HG03108 (cell line): ENCODE results near the gene RPL14.
"Not testable (repeated sequence)": the region's sequence is repeated elsewhere in the genome, so short reads cannot be mapped to it uniquely, and the experiment has no call there.

ENCODE experiments used
- ATAC-seq: cut with Tn5 transposase; IDR thresholded peaks from one replicate; pipeline ENCODE4 v1.9.1; 2021; ENCODE audit warnings: moderate library complexity; ENCODE audit not compliant: unreplicated experiment

Gene RPL14

DNA sequence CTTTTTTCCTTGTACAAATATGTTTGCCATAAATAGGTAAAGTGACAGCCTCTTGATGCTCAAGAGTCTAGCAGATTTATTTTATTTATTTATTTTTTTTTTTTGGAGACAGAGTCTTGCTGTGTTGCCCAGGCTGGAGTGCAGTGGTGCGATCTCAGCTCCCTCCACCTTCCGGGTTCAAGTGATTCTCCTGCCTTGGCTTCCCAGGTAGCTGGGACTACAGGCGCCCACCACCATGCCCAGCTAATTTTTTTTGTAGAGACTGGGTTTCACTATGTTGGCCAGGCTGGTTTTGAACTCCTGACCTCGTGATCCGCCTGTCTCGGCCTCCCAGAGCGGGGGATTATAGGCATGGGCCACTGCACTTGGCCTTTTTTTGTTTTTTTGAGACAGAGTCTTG, 5.7 kb downstream of the RPL14 start:
- not testable (repeated sequence) for ATAC-seq

DNA sequence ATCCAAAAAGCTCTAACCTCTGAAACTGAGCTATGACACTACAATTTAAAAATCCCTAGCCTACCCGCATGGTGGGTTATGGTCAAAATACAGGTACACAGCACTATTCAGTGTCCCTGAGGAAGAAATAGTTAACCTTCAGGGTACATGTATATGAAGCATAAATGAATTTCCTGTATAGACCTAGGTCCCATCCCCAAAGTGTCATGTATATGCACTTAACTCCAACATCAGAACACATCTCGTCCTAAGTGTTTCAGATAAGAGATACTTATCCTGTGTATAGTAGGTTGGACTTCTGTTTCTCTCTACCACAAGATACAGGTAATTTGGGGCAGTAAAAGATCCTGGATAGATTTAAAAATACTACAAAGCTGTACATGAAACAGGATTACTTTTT, 6.4 kb downstream of the RPL14 start:
- no peak for ATAC-seq

DNA sequence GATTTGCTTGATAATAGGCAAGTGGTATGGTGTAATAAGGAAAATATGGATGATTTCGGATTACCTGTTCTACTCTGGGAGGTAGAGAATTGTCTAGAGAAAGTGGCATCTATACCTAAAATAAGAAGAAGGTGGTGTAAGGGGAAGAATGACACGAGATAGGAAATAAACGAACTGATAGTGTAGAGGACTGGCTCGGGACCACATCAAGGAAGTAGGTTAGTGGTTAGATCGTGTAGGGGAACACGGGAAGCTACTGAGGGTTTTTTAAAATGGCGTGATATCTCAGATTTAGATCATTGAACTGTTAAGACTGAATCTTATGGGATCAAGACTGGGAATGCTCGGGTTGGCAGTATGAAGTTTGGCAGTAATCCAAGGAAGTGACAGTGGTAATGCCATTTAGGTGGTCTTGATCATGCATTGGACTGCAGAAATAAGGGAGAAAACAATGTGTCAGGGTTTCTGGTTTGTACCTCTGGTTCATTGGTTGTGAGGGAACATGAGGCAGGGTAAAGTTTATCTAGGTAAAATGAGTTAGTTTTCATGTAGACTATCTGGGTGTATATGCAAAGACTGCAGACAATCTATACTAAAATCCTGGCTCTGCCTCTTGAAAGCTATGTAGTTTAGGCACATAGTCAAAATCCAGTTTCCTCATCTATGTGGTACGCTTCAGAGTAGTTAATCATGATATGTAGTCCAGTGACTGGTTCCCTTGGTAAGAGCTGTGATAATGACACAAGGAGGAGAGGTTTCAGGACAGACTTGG, 7.4 kb downstream of the RPL14 start:
- ATAC-seq: no peak

DNA sequence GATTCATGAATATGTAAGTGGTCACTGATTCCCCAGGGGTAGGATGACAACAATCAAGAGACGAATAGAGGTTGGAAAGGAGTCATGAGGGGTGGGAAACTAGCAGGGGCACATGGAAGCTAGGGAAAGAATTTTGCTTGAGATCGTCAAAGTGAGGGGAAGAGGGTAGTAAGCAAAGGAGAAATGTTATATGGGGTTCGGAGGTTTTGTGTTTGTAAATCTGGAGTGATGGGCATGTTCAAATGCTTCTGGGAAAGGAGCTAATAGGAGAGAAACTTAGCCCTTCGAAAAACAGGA, 7.9 kb downstream of the RPL14 start:
- no peak for ATAC-seq

DNA sequence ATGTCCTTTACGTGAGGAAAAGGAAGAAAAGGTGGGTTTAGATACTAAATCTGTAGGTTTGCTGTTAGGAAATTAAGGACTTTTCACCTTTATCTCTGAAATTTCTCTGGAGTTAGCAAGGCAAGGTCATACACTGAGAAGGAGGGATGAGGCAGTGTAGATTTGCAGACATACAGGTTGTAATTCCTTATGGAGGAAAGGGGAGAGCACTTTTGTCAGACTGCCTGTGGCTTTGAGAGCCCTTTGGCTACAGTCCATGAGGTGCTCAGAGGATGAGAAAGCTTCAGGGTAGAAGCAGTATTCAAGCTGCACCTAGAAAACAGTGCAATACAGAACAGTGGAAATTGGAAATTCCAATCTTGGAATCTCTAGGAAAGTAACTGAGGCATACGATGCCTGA, 8.3 kb downstream of the RPL14 start:
- no peak for ATAC-seq

DNA sequence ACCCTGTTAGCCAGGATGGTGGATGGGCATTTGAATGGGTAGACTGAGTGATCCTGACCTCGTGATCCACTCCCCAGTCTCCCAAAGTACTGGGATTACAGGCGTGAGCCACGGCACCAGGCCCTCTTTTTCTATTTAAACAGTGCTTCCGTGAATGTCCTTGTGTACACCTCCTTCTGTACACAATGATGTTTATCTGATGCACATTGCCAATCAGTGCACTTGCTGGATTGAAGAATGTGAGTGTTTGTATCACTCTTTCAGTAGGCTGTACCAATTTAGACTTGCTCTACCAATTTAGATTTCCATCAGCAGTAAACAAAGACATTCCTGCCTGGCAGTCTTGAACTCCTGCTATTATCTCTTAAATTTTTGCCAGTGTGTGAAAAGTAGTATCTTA, 10.9 kb downstream of the RPL14 start:
- no peak for ATAC-seq

DNA sequence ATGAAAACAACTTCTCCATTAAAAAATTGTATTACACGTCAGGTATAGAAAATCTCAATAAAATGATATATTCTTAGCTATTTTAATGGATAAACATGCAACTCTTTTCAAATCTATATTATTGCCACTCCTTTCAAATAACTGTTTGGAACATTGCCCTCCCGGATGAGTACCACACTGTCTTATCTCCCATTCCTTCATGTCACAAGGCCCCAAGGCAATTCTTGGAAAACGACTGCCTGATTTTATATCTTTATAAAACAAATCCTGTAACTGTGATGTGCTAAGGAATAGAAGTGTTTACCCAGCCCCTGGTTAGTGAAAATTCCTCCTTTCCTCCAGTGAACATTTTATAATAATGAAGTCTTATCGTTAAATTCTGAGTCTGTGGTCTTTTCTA, 13.6 kb downstream of the RPL14 start:
- ATAC-seq: no peak

DNA sequence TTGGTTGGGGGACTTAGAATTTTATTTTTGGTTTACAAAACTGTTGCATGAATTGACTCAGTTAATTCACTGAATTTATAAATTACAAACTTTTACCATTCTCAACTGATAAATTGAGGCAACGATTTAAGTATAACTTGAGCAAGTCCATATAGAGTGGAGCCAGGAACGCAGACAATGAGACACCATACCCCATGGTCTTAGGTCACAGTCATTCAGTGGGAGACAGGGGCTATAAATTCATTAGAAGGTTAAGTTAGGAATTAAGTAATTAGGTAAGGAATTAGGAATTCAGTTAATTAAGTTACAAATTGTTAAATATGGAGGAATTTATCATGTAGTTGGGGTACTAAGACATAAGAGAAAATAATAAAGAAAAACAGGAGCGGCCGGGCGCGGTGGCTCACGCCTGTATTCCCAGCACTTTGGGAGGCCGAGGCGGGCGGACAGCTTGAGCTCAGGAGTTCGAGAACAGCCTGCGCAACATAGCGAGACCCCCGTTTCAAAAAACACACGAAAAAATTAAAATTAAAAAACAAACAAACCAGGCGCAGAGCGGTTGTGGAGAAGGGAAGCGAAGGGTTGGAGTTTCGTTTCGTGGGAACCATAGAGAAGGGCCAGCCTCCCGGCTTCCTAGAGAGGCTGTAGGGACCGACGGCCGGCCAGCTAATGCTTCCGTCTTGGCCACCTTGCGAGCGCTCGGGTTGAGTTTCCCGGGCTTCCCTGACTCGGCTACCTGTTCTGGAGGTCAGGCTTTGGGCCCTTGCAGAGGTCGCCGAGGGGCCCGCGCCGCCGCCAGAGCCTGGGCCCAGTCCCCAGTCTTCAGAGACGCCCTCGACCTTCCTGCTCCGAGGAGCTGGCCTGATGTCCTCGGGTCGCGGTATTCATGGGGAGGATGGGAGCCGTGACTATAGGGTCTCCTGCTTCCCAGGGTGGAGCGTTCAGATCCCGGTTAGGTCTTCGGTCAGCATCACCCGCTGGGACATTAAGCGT, 19.6 kb downstream of the RPL14 start, which contains the start of gene ZNF619:
Gene ZNF619, plus strand, starts transcription at position 645 of the 993 bp plus-strand sequence. CDS start 858 bp downstream, outside the sequence.
- peak; percentile 82 for ATAC-seq

DNA sequence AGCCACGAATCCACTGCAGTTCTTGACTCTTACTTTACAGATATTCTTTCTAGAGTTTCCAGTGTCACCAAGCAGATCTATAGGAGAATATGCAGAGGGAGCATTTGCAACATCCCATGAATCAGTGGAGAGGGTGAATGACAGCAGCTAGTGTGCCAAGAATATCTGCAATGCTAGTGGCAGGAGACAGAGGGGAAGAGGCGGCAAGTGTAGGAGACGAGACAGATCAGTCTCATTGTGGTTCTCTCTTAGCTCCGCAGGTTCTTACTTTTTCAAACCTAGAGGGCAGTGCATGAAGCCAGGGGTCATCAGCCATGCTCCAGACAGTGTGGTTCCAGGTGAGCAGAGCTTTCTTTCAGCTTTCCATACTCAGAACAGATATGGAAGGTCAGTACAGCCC, 20.5 kb downstream of the RPL14 start:
- no peak for ATAC-seq

DNA sequence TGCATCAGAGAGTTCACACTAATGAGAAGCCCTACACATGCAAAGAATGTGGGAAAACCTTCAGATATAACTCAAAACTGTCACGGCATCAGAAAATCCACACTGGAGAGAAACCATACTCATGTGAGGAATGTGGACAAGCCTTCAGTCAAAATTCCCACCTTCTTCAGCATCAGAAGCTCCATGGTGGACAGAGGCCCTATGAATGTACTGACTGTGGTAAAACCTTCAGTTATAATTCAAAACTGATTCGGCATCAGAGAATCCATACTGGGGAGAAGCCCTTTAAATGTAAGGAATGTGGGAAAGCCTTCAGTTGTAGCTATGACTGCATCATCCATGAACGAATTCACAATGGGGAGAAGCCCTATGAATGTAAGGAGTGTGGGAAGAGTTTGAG, 30.0 kb downstream of the RPL14 start:
- ATAC-seq: no peak

DNA sequence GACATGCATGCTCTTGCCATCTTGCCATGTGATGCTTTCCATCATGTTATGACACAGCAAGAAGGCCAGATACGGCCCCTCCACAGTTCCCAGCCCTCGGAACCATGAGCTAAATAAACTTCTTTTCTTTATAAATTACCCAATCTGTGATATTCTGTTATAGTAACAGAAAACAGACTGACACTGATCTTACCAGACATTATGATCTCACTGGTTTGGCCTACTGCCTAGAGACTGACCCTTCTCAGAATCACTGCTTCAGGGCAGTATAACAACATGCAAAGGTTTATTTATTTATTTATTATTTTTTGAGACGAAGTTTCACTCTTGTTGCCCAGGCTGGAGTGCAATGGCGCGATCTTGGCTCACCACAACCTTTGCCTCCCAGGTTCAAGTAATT, 33.8 kb downstream of the RPL14 start:
- ATAC-seq: no peak

DNA sequence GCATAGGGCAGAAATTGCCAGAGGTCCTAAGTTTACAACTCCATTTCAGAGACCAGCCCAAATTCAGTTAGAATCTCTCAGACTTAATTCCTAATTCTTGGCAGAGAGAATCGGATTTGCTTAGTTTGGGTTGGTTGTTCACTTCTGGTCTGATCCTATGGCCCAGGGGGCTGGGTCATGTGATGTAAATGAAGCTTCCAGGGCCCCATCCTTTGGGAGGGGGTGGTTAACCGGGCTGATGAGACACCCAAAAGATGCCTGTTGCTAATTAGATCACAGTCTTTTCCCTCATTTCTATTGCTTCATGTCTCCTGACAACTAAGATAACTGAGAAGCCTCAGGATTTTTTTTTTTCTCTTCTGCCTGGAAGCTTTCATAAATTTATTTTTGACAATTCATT, 37.6 kb downstream of the RPL14 start:
- no peak for ATAC-seq

DNA sequence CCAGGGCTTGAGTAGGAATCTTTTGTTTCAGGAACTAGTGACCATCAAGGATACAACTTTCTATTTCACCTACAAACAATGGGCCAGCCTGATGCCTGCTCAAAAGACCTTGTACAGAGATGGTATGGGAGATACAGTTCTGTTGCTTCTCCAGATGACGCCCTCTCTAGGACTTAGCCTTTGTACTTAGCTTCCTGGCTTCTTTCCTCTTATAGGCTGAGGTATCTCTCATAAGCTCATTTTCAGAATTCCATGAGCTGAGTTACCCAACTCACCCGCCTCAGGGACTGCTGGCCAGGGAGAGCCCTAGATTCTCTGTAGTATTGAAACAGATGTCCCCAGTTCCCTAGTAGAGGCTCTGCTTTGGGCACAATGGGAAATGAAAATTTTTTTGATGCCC, 40.1 kb downstream of the RPL14 start:
- ATAC-seq: no peak

DNA sequence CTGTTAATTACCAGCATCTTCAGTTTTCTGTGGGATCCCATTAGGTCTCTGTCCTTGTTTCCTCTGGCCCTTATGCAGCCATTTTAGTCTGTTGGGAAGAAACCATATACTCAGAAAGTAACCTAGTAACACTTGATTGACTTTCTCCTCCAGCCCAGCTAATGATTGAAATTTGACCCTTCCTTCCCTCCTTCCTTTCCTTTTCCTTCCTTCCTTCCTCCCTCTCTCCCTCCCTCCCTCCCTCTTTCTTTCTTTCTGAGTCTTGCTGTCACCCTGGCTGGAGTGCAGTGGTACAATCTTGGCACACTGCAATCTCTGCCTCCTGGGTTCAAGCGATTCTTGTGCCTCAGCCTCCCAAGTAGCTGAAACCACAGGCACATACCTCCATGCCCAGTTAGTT, 42.8 kb downstream of the RPL14 start:
- ATAC-seq: no peak

DNA sequence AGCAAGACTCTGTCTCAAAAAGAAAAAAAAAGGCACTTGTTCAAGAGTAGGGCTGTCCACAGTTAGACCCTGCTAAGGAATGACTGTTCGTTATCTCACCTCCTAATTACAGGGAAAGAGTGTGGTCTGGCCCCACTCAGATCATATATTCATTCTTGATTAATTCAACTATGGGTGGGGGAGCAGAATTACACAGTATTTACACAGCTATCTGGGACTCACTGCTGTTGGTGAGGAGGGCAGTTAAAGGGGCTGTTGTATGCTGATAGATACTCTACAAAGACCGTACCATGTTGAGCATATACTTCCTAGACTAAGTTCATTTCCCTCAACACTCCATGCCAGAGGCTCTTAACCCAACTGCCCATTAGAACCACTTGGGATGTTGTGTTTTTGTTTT, 44.9 kb downstream of the RPL14 start:
- ATAC-seq: no peak

DNA sequence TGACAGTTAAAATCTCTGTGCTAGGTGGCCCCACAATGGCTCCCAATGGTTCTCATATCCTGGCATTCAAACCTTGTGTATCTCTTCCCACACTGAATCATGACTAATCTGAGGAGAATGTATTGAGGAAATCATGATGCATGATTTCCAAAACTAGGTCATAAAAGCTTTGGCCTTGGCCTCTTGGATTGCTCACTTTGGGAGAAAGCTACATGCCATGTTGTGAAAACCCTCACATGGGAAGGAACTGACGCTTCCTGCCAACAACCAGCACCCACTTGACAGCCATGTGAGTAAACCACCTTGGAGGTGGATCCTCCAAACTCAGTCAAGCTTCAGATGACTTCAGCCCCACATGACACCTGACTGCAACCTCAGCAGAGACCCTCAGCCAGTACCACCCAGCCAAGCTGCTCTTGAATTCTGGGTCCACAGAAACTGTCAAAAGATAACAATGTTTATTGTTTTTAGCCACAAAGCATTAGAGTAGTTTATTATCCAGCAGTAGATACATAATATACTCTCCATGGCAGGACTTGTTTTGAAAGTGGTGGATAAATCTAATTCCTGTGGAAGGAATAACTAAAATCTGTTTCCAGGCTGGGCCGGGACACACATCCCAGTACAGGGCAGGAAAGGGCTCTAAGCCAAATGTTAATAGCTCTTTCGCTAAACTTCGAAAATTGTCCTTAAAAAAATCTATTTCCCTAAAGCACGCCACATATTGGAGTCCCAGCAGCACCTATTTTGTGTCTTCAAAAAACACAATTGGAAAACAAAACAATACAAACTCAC, 47.7 kb downstream of the RPL14 start:
- ATAC-seq: no peak

DNA sequence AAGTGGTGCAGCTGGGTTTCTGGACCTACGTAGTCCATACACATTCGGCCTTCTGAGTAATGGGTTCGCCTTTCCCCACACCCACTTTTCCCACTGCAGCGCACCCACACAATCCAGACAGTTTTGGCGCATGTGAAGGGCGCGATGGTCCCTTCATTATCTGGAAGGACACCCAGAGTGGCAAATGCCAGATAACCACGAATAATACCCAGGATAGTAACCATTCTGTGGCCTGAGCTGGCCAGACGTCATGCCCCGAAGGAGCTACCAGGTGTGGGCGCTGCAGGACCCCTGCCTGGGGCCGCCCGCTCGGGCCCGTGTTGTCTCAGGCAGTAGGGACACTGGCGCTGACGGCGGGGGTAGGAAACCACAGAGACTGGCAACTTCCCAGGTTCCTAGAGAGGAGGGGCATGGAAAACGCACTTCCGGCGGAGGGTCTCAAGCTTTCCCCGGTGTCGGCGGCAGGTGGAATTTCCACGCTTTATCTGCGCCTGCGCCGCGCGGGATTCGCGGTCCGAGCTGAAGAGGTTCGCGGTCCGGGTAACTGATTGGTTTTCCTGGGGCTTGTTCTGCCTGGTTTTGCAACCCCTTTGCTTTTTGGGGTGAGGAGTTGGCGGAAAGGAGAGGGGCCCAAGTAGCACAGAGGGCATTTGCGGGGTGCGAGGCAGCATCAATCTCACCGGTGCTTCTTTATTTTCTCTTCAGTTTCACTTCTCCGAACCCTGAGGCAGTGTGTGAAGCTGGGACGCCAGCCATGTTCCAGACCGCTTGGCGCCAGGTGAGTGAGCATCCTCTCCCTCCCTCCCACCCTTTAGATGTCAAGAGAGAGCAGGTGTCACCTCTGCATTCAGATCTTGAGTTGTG, 48.7 kb downstream of the RPL14 start, which contains the start of gene ZNF620:
Gene ZNF620, plus strand, starts transcription at position 441 of the 864 bp plus-strand sequence. Its CDS starts 314 bp downstream, at position 755.
- ATAC-seq: peak; percentile 71

DNA sequence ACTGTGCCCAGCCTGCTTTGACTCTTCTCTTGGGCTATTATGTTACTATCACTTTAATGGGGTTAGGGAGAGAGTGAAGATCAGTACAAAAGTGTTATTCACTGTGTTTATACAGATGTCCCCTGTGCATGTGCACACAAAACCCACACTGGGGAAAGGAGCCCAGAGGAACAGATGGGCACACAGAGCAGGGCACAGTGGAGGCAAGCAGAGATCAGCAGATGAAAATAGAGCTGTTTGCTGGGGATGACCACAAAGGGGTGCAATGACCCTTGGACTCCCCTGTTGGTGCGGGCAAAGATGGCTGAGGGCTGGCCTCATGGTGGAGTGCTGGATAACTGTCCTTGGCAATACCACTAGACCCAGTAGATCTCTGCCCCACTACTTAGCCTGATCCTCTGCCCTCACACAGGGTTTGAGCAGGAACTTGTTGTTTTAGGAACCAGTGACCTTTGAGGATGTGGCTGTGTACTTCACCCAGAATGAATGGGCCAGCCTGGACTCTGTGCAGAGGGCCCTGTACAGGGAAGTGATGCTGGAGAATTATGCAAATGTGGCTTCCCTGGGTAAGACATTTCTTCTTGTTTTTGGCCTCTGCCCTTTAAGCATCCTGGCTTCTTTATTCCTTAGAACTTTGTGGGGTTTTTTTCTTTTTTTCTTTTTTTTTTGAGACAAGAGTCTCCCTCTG, 54.0 kb downstream of the RPL14 start:
- ATAC-seq: no peak

DNA sequence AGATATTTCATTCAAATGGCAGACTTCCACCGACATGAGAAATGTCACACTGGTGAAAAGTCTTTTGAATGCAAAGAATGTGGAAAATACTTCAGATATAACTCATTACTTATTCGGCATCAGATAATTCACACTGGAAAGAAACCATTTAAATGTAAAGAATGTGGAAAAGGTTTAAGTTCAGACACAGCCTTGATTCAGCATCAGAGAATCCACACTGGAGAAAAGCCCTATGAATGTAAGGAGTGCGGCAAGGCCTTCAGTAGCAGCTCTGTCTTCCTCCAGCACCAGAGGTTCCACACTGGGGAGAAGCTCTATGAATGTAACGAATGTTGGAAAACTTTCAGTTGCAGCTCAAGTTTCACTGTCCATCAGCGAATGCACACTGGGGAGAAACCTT, 59.1 kb downstream of the RPL14 start:
- no peak for ATAC-seq

DNA sequence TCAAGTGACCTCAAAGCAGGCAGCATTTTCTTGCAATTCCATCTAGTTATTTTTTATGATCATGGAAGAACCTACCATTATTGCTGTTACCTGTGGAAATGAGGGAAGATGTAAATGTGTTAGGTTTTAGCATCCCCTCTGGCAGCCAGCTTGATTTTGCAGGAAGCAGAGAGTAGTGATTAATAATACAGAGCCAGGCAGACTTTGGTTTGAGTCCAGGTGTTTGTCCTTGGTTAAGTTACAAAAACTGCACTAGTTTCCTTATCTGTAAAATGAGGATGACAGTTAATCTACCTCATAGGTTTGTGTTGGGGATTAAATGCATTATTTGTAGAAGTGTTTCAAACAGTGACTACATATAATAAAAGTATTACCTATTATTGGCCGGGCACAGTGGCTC, 60.9 kb downstream of the RPL14 start:
- ATAC-seq: no peak
